HG02678 (cell line): ENCODE measurements around the gene TTC34.

Source experiments
- ATAC-seq: cut with Tn5 transposase; IDR thresholded peaks from one replicate; pipeline ENCODE4 v1.9.1; 2021; ENCODE audit warnings: mild to moderate bottlenecking, moderate library complexity; ENCODE audit not compliant: unreplicated experiment

TTC34 gene

DNA sequence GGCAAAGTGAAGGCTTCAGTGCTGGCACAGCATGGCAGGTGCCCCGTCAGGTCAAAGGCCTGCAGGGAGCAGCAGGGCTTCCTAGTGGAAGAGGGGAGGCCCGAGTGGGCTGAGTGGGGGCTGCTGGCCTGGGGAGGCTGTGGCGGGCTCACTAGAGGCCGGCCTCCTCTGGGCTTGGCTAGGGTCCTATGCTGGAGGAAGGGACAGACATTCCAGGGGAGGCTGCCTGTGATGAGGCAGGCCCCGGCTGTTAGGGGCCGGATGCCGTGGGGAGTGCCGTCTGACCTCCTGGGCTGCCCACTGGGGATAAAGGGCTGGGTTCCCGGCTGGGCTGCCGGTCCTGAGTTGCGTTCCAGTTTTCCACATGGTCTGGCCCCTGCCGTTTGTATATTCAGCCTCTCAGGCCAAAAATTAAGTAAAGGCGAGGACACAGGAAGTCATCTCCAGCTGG lies 193.8 kb downstream of the TTC34 start:
- no peak for ATAC-seq

GRCh38 chr1:2606881-2607621 lies 194.4 kb downstream of the TTC34 start:
- ATAC-seq, result no peak

DNA sequence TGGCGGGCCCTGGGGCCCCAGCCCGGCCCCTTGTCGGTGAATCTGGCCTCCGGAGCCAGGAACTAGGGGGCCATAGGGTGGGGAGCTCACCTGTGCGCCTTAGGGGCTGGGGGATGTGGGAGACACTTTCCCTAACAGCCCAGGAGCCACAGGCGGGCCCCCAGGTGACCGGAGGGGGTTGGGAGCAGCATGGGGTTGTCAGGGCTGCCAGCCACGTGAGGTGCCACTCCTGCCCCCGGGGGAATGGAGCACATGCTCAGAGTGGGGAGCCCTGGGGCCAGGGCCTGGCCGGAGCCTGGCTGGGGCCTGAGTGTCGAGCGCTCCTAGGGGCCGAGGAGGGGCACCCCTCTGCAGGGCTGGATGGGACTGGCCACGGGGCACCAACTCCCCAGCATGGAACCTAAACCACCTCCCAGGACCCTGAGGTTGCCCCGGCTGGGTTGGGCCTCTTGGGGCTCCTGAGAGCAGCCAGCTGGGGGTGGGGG lies 195.1 kb downstream of the TTC34 start:
- no peak for ATAC-seq

- no peak for ATAC-seq
Observed at GRCh38 chr1:2605509-2606395, 195.7 kb downstream of the TTC34 start.

- ATAC-seq, result no peak
Observed at GRCh38 chr1:2604844-2605508, 196.5 kb downstream of the TTC34 start.

GRCh38 chr1:2604156-2604843 lies 197.2 kb downstream of the TTC34 start:
- no peak for ATAC-seq

GRCh38 chr1:2603521-2604155 lies 197.9 kb downstream of the TTC34 start:
- ATAC-seq, result no peak

- no peak for ATAC-seq
Observed at GRCh38 chr1:2602866-2603520, 198.5 kb downstream of the TTC34 start.

DNA sequence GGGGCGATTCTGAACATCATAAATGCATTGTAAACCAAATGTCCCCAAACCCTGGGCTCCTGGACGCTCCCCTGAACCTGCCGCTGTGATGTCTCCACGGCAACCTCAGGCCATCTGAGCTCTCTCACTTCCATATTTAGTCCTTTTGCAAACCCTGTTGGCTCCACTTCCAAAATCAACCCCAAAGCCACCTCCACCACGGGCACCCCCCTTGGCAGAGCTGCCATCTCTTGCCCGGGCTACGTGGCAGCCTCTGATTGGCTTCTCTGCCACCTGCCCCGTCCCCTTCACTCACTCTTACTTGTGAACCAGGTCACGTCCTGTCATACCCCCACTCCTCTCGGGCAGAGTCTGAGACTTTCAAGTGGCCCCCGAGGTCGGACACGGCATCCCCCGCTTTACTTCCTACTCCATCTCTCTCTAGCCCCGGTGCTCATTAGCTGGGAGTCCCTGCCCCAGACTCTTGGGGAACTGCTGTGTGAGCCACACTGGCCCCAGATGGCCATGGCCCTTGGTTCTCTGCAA lies 199.1 kb downstream of the TTC34 start:
- no peak for ATAC-seq

DNA sequence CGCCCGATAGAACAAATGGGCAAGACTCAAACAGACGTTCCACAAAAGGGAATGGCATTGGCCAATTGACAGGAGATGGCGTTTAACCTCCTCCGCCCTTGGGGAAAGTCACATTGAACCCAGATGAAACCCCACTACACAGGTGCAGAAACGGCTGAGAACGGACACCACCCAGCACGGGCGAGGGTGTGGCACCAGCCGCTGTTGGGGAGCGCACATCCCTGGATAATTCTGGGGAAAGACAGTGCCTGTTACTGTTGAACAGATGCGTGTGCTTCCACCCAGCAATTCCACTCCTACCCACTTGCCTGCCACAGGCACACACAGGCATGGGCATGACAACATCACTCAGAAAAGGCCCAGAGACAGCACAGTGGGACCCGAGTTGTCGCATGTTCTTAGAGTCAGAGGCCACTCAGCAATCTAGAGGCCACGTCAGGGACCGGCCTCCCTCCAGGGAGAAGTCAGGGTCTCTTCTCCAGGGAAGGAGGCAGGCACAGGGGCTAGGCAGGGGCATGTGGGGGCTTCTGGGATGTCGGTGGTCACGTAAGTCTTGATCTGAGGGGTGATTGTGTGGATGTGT lies 199.7 kb downstream of the TTC34 start:
- ATAC-seq, result no peak

GRCh38 chr1:2598329-2598931 lies 203.1 kb downstream of the TTC34 start:
- ATAC-seq, result no peak

GRCh38 chr1:2597441-2598328 lies 203.8 kb downstream of the TTC34 start:
- ATAC-seq, result no peak

- no peak for ATAC-seq
Observed at GRCh38 chr1:2596530-2597333, 204.8 kb downstream of the TTC34 start.

- ATAC-seq, result no peak
Observed at GRCh38 chr1:2595812-2596529, 205.5 kb downstream of the TTC34 start.

- no peak for ATAC-seq
Observed at GRCh38 chr1:2595261-2595811, 206.2 kb downstream of the TTC34 start.

GRCh38 chr1:2594641-2595131 lies 206.8 kb downstream of the TTC34 start:
- ATAC-seq, result no peak
